Erythroblast (primary cell): ENCODE measurements around the gene MYO10.

Experiments used
- GATA1 ChIP-seq: IDR thresholded peaks from 2 replicates; pipeline ENCODE4 v1.6.1; 2011; ENCODE audit warnings: low read depth, mild to moderate bottlenecking, control low read depth, low read length, moderate library complexity
- POLR2A ChIP-seq: IDR thresholded peaks from 2 replicates; pipeline ENCODE4 v1.6.1; 2011; ENCODE audit warnings: mild to moderate bottlenecking, low read length

GRCh38 chr5:16933337-16933736 is 2.8 kb downstream of the MYO10 start:
- no peak for TF ChIP-seq POLR2A
- TF ChIP-seq GATA1 = no peak
